Brain microvascular endothelial cell (primary cell): ENCODE measurements around the gene SKAP1.
"Not testable (repeated sequence)": the region's sequence is repeated elsewhere in the genome, so short reads cannot be mapped to it uniquely, and the experiment has no call there.

Experiments used
- DNase-seq: peaks from one replicate; pipeline ENCODE4 v3.0.0-alpha.2; 2020
- H3K27ac ChIP-seq: fragments of 250-450 bp; sonication (Bioruptor Pico); 2 replicates; pipeline ENCODE4 v1.5.1; 2020; ENCODE audit warnings: mild to moderate bottlenecking, moderate library complexity
- H3K27me3 ChIP-seq: fragments of 250-450 bp; sonication (Bioruptor Pico); replicated peaks from 2 replicates; pipeline ENCODE4 v1.5.1; 2020; ENCODE audit warnings: mild to moderate bottlenecking
- H3K36me3 ChIP-seq: fragments of 250-450 bp; sonication (Bioruptor Pico); replicated peaks from 2 replicates; pipeline ENCODE4 v1.5.1; 2020; ENCODE audit warnings: mild to moderate bottlenecking
- H3K4me3 ChIP-seq: 2 replicates; pipeline ENCODE4 v1.5.1; 2011; ENCODE audit warnings: low read depth, mild to moderate bottlenecking, control low read depth, low read length, moderate library complexity
- CTCF ChIP-seq: IDR thresholded peaks from 2 replicates; pipeline ENCODE4 v1.5.1; 2011; ENCODE audit warnings: low read depth, mild to moderate bottlenecking, moderate library complexity, low read length, control low read depth, inconsistent platforms; ENCODE audit errors: missing control alignments
- in situ Hi-C: cut with HindIII; loops from 2 replicates; pipeline ENCODE4 v1.10.0; 2017; ENCODE audit warnings: low sequenced_read_pairs, low pct_ligation_motif_present

SKAP1 gene

DNA sequence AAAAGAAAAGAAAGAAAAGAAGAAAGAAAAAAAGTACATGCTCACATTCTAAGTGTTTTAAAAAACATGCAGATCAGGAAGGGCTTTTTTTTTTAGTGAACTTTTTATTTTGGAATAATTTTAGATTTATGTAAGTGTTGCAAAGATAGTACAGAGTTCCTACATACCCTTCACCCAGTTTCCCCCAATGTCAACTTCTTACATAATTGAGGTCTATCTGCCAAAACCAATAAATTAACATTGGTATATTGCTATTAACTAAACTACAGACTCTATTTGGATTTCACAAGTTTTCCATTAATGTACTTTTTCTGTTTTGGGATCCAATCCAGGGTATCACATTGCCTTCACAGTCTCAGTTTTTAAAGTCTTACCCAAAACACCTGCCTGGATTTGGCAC, 81.7 kb downstream of the SKAP1 start:
- no peak for TF ChIP-seq CTCF

DNA sequence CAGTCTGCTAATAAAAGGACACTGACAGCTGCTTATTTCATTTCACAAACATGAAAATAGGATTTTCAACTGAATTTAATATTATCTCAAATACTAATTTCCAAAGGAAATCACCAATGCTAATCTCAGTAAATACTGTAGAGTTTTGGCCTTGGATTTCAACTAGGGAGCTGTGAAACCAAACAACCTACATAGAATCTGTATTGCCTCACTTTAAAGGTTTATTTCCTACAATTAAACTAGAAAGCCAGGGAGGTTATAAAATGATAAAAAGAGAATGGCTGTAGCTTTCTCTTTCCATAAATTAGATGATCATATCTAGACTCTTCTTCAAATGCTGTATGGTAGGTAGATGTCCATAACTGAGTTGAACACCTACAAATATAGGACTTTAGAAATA, 82.8 kb downstream of the SKAP1 start:
- no peaks in the 10 kb centered on the region for H3K36me3 ChIP-seq
- no peak overlapping the region for H3K4me3 ChIP-seq
- H3K27ac ChIP-seq: no peak overlapping the region
- H3K27me3 ChIP-seq: peaks cover 31% of the 10 kb centered on the region
- DNase-seq: no peak
- no peak for TF ChIP-seq CTCF
- in situ Hi-C loops: no loop called here

More for the DNA sequence above, 81.7 kb downstream of the SKAP1 start:
- Histone ChIP-seq H3K27me3 (peaks cover 27% of the 10 kb centered on the region), H3K27ac (no peak overlapping the region), H3K4me3 (no peak overlapping the region), H3K36me3 (no peaks in the 10 kb centered on the region)
- no peak for DNase-seq
- in situ Hi-C loops: no loop called here

GRCh38 chr17:48344251-48344650, 85.8 kb downstream of the SKAP1 start:
- no peak overlapping the region for H3K4me3 ChIP-seq

DNA sequence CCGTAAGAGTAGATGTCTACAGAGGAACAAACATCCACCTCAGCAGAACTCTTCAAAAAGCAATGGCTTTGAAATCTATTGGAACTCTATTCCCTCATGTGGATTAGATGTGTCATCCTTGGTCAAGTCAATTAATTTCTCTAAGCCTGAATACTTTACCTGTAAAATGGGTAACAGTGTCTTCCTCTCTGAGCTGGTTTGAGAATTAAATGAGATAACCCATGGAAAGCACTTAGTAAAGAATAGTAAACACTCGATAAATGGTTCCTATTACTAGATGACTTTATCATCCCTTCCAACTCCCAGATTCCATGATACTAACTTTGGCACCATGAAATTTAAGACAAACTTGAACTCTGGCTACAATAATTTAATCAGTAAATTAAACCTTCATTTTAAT, 89.1 kb downstream of the SKAP1 start:
- no peak for DNase-seq
- no peak for TF ChIP-seq CTCF
- Histone ChIP-seq H3K27me3 (peaks cover 48% of the 10 kb centered on the region), H3K36me3 (no peaks in the 10 kb centered on the region), H3K27ac (no peak overlapping the region), H3K4me3 (no peak overlapping the region)
- in situ Hi-C loops: no loop called here

More at GRCh38 chr17:48344251-48344650, 85.8 kb downstream of the SKAP1 start:
- peaks cover 36% of the 10 kb centered on the region for H3K27me3 ChIP-seq
- H3K36me3 ChIP-seq: no peaks in the 10 kb centered on the region
- TF ChIP-seq CTCF: no peak
- DNase-seq: no peak
- no peak overlapping the region for H3K27ac ChIP-seq
- in situ Hi-C loops: no loop called here

DNA sequence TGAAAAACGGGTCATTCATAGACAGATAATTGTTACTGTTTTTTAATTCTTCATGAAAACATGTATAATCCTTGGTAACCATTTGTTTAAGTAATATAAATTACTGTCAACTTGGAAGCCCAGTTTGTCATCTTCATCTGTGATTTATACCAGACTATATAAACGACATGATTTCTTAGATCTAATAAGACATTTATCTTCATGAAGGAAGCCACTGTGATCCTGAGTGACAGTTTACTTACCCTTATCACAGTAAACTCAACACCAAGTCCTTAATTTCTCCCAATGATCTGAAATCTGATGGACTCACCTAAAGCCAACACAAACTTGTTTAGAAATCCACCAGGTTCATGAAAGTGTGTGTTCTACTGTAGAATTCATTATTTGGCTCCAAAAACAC, 91.3 kb downstream of the SKAP1 start:
- no peak overlapping the region for H3K27ac ChIP-seq
- H3K36me3 ChIP-seq: no peaks in the 10 kb centered on the region
- peaks cover 56% of the 10 kb centered on the region for H3K27me3 ChIP-seq
- in situ Hi-C loops: no loop called here
- H3K4me3 ChIP-seq: no peak overlapping the region
- no peak for TF ChIP-seq CTCF
- DNase-seq: no peak

DNA sequence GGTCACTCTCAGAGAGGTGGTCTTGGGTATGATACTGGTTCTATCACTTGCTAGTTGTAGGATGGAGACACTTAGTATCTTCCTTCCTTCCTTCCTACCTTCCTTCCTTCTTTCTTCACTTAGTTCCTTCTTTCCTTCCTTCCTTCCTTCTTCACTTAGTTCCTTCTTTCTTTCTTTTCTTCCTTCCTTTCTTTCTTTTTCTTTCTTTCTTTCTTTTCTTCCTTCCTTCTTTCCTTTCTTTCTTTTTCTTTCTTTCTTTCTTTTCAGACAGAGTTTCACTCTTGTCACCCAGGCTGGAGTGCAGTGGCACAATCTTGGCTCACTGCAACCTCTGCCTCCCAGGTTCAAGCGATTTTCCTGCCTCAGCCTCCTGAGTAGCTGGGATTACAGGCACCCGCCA, 92.1 kb downstream of the SKAP1 start:
- in situ Hi-C loops, DNase-seq, H3K4me3 ChIP-seq, H3K36me3 ChIP-seq, H3K27ac ChIP-seq: not testable (repeated sequence)
- H3K27me3 ChIP-seq: peaks cover 60% of the 10 kb centered on the region
